IMR-90 (cell line): ENCODE measurements around the gene SPINT1. TPM values are rescaled to one million over a fixed set of nuclear protein-coding genes. Genes with fewer than 3 reads are reported as not detected.
A peak's percentile ranks its signal among the peaks of the same experiment; 100 is the strongest.

Experiments
- ATAC-seq: fragments of 200-7000 bp; cut with Tn5 transposase; 2 replicates; pipeline ENCODE4 v1.9.1; 2020; ENCODE audit warnings: low read depth, mild to moderate bottlenecking, moderate library complexity
- BruUV-seq: library from RNA; stranded (reverse); fragments of 400-500 nt; replicated peaks from 2 replicates; lab custom pipeline; 2021; lab: Mats Ljungman, UMichigan
- CTCF ChIA-PET: fragments of 300-600 bp; formaldehyde crosslinking; extraction: SDS; loops from one replicate; lab custom pipeline; 2021; ENCODE audit warnings: antibody characterized with exemption; lab: Yijun Ruan, JAX
- POLR2A ChIA-PET: fragments of 300-600 bp; sonication (Branson Sonifier 250); formaldehyde crosslinking; loops from one replicate; lab custom pipeline; 2022; ENCODE audit warnings: antibody characterized with exemption; ENCODE audit not compliant: unreplicated experiment; lab: Charles Lee
- DNase-seq: peaks from one replicate; pipeline ENCODE4 v3.0.0; 2013
- H2AFZ ChIP-seq: replicated peaks from 2 replicates; pipeline ENCODE3; 2013; ENCODE audit warnings: low read length, mild to moderate bottlenecking; ENCODE audit not compliant: poor library complexity
- H2AK5ac ChIP-seq: 2 replicates; pipeline ENCODE4 v1.6.1; 2013; ENCODE audit warnings: low read depth, low read length, inconsistent platforms
- H2AK9ac ChIP-seq: replicated peaks from 2 replicates; pipeline ENCODE3; 2013; ENCODE audit warnings: mild to moderate bottlenecking, low read depth, low read length, moderate library complexity; ENCODE audit not compliant: poor library complexity
- H2BK120ac ChIP-seq: 2 replicates; pipeline ENCODE4 v1.6.1; 2013; ENCODE audit warnings: low read depth, low read length, inconsistent platforms
- H2BK15ac ChIP-seq: 3 replicates; pipeline ENCODE4 v1.6.1; 2013; ENCODE audit warnings: low read depth, low read length, inconsistent platforms
- H2BK20ac ChIP-seq: 2 replicates; pipeline ENCODE4 v1.6.1; 2013; ENCODE audit warnings: low read depth, mild to moderate bottlenecking, inconsistent platforms, low read length, moderate library complexity
- H2BK5ac ChIP-seq: 2 replicates; pipeline ENCODE4 v1.6.1; 2013; ENCODE audit warnings: mild to moderate bottlenecking, low read depth, low read length, inconsistent platforms; ENCODE audit not compliant: poor library complexity, severe bottlenecking
- H3K14ac ChIP-seq: replicated peaks from 2 replicates; pipeline ENCODE4 v1.6.1; 2013; ENCODE audit warnings: low read depth, low read length, inconsistent platforms
- H3K18ac ChIP-seq: 2 replicates; pipeline ENCODE4 v1.6.1; 2013; ENCODE audit warnings: low read depth, low read length, control low read depth
- H3K23ac ChIP-seq: 2 replicates; pipeline ENCODE4 v1.6.1; 2013; ENCODE audit warnings: low read depth, low read length, inconsistent platforms
- H3K27ac ChIP-seq: 2 replicates; pipeline ENCODE4 v1.5.1; 2013; ENCODE audit warnings: mild to moderate bottlenecking, control low read depth, low read length; ENCODE audit not compliant: insufficient read depth
- H3K27me3 ChIP-seq: 2 replicates; pipeline ENCODE4 v1.6.1; 2013; ENCODE audit warnings: low read length; ENCODE audit not compliant: control insufficient read depth, insufficient read depth
- H3K36me3 ChIP-seq: 2 replicates; pipeline ENCODE4 v1.6.1; 2013; ENCODE audit warnings: low read length, mixed read lengths; ENCODE audit not compliant: control insufficient read depth, insufficient read depth
- H3K4ac ChIP-seq: 2 replicates; pipeline ENCODE4 v1.6.1; 2013; ENCODE audit warnings: low read depth, low read length, inconsistent platforms
- H3K4me1 ChIP-seq: 2 replicates; pipeline ENCODE4 v1.6.1; 2013; ENCODE audit warnings: low read length, mixed read lengths; ENCODE audit not compliant: control insufficient read depth, insufficient read depth
- H3K4me2 ChIP-seq: 2 replicates; pipeline ENCODE4 v1.6.1; 2013; ENCODE audit warnings: low read depth, mild to moderate bottlenecking, control low read depth, low read length, moderate library complexity
- H3K4me3 ChIP-seq: 2 replicates; pipeline ENCODE4 v1.5.1; 2013; ENCODE audit warnings: low read depth, mild to moderate bottlenecking, control low read depth, low read length, moderate library complexity; ENCODE audit not compliant: insufficient read depth
- H3K56ac ChIP-seq: 2 replicates; pipeline ENCODE4 v1.6.1; 2013; ENCODE audit warnings: low read length, inconsistent platforms; ENCODE audit not compliant: insufficient read depth; ENCODE audit errors: extremely low read depth
- H3K79me1 ChIP-seq, 2 experiments: 2 replicates each; pipeline ENCODE4 v1.6.1; 2013; ENCODE audit warnings: low read length in 2 of 2, inconsistent platforms in 1 of 2, low read depth in 1 of 2
- H3K9ac ChIP-seq: 2 replicates; pipeline ENCODE4 v1.6.1; 2013; ENCODE audit warnings: low read depth, low read length, control low read depth
- H3K9me1 ChIP-seq: 2 replicates; pipeline ENCODE4 v1.6.1; 2013; ENCODE audit warnings: low read length, inconsistent platforms; ENCODE audit not compliant: insufficient read depth
- H3K9me3 ChIP-seq: 2 replicates; pipeline ENCODE4 v1.6.1; 2013; ENCODE audit warnings: low read length; ENCODE audit not compliant: control insufficient read depth, insufficient read depth
- H4K20me1 ChIP-seq: 2 replicates; pipeline ENCODE4 v1.6.1; 2013; ENCODE audit warnings: low read length, inconsistent platforms; ENCODE audit not compliant: insufficient read depth
- H4K5ac ChIP-seq: 2 replicates; pipeline ENCODE4 v1.6.1; 2013; ENCODE audit warnings: mild to moderate bottlenecking, low read depth, low read length, control low read depth
- H4K8ac ChIP-seq, 2 experiments: 2 replicates each; pipeline ENCODE4 v1.6.1; 2013; ENCODE audit warnings: low read depth in 2 of 2, low read length in 2 of 2, control low read depth in 1 of 2, inconsistent platforms in 1 of 2
- H4K91ac ChIP-seq: 2 replicates; pipeline ENCODE4 v1.6.1; 2013; ENCODE audit warnings: low read depth, low read length, inconsistent platforms; ENCODE audit not compliant: insufficient read depth
- CHD1 ChIP-seq: IDR thresholded peaks from 2 replicates; pipeline ENCODE4 v1.6.1; 2012; ENCODE audit warnings: low read depth, low read length, improper control_type of control experiment
- CTCF ChIP-seq: conservative IDR thresholded peaks from 2 replicates; pipeline ENCODE4 v1.5.1; 2012; ENCODE audit warnings: mild to moderate bottlenecking, low read depth, low read length, improper control_type of control experiment
- ELK1 ChIP-seq: fragments of 150-350 bp; IDR thresholded peaks from 2 replicates; pipeline ENCODE4 v1.6.1; 2016; ENCODE audit warnings: low read depth, mild to moderate bottlenecking, low read length, moderate library complexity, borderline replicate concordance
- FOS ChIP-seq: fragments of 150-350 bp; IDR thresholded peaks from 2 replicates; pipeline ENCODE4 v1.6.1; 2016; ENCODE audit warnings: low read depth, low read length
- MAFK ChIP-seq: IDR thresholded peaks from 2 replicates; pipeline ENCODE4 v1.6.1; 2012; ENCODE audit warnings: low read depth, low read length, improper control_type of control experiment
- MAZ ChIP-seq: IDR thresholded peaks from 2 replicates; pipeline ENCODE4 v1.6.1; 2012; ENCODE audit warnings: low read depth, mild to moderate bottlenecking, low read length, improper control_type of control experiment, moderate library complexity, borderline replicate concordance
- MXI1 ChIP-seq: IDR thresholded peaks from 2 replicates; pipeline ENCODE4 v1.6.1; 2012; ENCODE audit warnings: low read depth, mild to moderate bottlenecking, low read length, moderate library complexity, borderline replicate concordance
- POLR2A ChIP-seq: IDR thresholded peaks from 2 replicates; pipeline ENCODE4 v1.6.1; 2012; ENCODE audit warnings: mild to moderate bottlenecking, low read depth, low read length
- RCOR1 ChIP-seq: IDR thresholded peaks from 2 replicates; pipeline ENCODE4 v1.6.1; 2012; ENCODE audit warnings: mild to moderate bottlenecking, low read length, improper control_type of control experiment; ENCODE audit not compliant: insufficient replicate concordance
- RFX5 ChIP-seq: IDR thresholded peaks from 2 replicates; pipeline ENCODE4 v1.8.0; 2012; ENCODE audit warnings: low read depth, mild to moderate bottlenecking, low read length, moderate library complexity
- SMC3 ChIP-seq: fragments of 150-350 bp; IDR thresholded peaks from 2 replicates; pipeline ENCODE4 v1.6.1; 2016; ENCODE audit warnings: low read depth, mild to moderate bottlenecking, antibody characterized with exemption, low read length, moderate library complexity
- USF2 ChIP-seq: fragments of 150-350 bp; IDR thresholded peaks from 2 replicates; pipeline ENCODE4 v1.6.1; 2017; ENCODE audit warnings: mild to moderate bottlenecking, antibody characterized with exemption, low read length, low read depth
- WGBS, 2 experiments: methylation state at CpG; one replicate each; pipeline versions ENCODE4 v1.1.5 to v1.1.7; 2013; ENCODE audit warnings: missing lambda C conversion rate in 2 of 2; ENCODE audit not compliant: insufficient read length in 1 of 2; ENCODE audit errors: extremely low coverage in 2 of 2; 5-methylcytosine and 5-hydroxymethylcytosine counted together
- dilution Hi-C: fragments of 300-500 bp; cut with HindIII; formaldehyde crosslinking; loops from one replicate; pipeline ENCODE4 v1.14.3; 2018; ENCODE audit warnings: low sequenced_read_pairs; ENCODE audit not compliant: unreplicated experiment
- in situ Hi-C: fragments of 300-500 bp; cut with MboI; formaldehyde crosslinking; loops from 3 replicates; pipeline ENCODE4 v1.14.3; 2019; ENCODE audit warnings: low sequenced_read_pairs, inconsistent platforms, mixed read lengths
- intact Hi-C: fragments of 100-400 bp; cut with micrococcal nuclease; formaldehyde crosslinking; loops from 2 replicates; pipeline ENCODE4 v1.10.0; 2022
- polyA plus RNA-seq, 3 experiments: library from polyadenylated mRNA; depleted of rRNA; stranded (reverse); fragments of >200 nt; gene quantifications; 2 replicates each; pipeline ENCODE4 v1.2.3, GENCODE V29; 2012; ENCODE audit warnings: low replicate concordance in 1 of 3
- total RNA-seq: library from RNA; depleted of rRNA; stranded (reverse); fragments of >200 nt; gene quantifications from 2 replicates; pipeline ENCODE4 v1.2.3, GENCODE V29; 2012

The SPINT1 gene
- total and polyA plus RNA-seq, 2 of the 4 experiments (the other 2 are of a cell fraction), result 0.90 to 2.1 TPM

GRCh38 chr15:40894681-40895448 lies 51.0 kb downstream of the SPINT1 start:
- peak; percentile 58 for ATAC-seq
- peak overlapping the region; percentile 50; the same call in 1 of the 2 replicates for H3K56ac ChIP-seq
- BruUV-seq, result no TSS peak
- TF ChIP-seq USF2, result peak; percentile 45; the same call in 1 of the 2 replicates
- TF ChIP-seq RFX5, result no peak
- no peak for TF ChIP-seq FOS
- TF ChIP-seq CTCF, result peak; percentile 63
- TF ChIP-seq CHD1, result no peak
- no peak for TF ChIP-seq MXI1
- TF ChIP-seq RCOR1, result no peak
- peak; percentile 72 for TF ChIP-seq MAZ
- TF ChIP-seq SMC3, result no peak
- no peak for TF ChIP-seq ELK1
- peak; percentile 49; the same call in 1 of the 2 replicates for TF ChIP-seq POLR2A
- no peak for TF ChIP-seq MAFK

More at GRCh38 chr15:40894681-40895448, 51.0 kb downstream of the SPINT1 start:
- H3K23ac ChIP-seq, result peak overlapping the region; percentile 43; the same call in 1 of the 2 replicates
- H3K4me1 ChIP-seq, result peaks cover 9% of the 10 kb centered on the region; the same call in 1 of the 2 replicates
- H4K5ac ChIP-seq, result peak overlapping the region; percentile 4; the same call in 1 of the 2 replicates
- H2AK5ac ChIP-seq, result peak overlapping the region; percentile 57; the same call in 1 of the 2 replicates
- peak overlapping the region; percentile 30 to 81; a peak in 3 of 4 replicates for H4K8ac ChIP-seq
- peak overlapping the region; percentile 85 for H3K4me2 ChIP-seq
- no peak overlapping the region for H2BK20ac ChIP-seq
- intact Hi-C loops, result loop anchor here (1.0 to 5.0 kb wide), 5 partner anchors 38 to 373 kb away; partner anchors contain the start of gene KNL1
- peak overlapping the region; percentile 78 for H3K9ac ChIP-seq
- H3K14ac ChIP-seq, result peak overlapping the region; percentile 64
- H4K20me1 ChIP-seq, result peaks cover 13% of the 10 kb centered on the region; the same call in 1 of the 2 replicates
- H3K9me3 ChIP-seq, result no peaks in the 10 kb centered on the region
- H3K27ac ChIP-seq, result peak overlapping the region; percentile 72
- POLR2A ChIA-PET, result interaction anchor here (0.6 kb wide), 1 partner anchor 1199 kb away, joined by 8 read pairs; no protein-coding TSS in a partner anchor
- H2BK120ac ChIP-seq, result no peak overlapping the region
- in situ Hi-C loops, result loop anchor here (5.0 kb wide), 1 partner anchor 38 kb away; no protein-coding TSS in a partner anchor
- H2BK5ac ChIP-seq, result peak overlapping the region; percentile 27
- peak overlapping the region; percentile 49 for H3K4ac ChIP-seq
- dilution Hi-C loops, result no loop called here
- H2AK9ac ChIP-seq, result peak overlapping the region; percentile 91
- H2BK15ac ChIP-seq, result no peak overlapping the region
- CTCF ChIA-PET, result interaction anchor here (0.5 to 2.8 kb wide), 26 partner anchors 8 to 422 kb away, joined by 3 to 44 read pairs (median 5); partner anchors contain the start of gene CCDC32
- H3K9me1 ChIP-seq, result 0 out of 2 replicates have a peak, but pooled peaks cover 3% of the 10 kb centered on the region
- WGBS, 2 experiments, result 0% methylated on average over 14 of the region's 33 CpGs; no CpG with 5 or more reads in 1 of the 2 experiments
- H3K4me3 ChIP-seq, result peak overlapping the region; percentile 84
- no peak overlapping the region for H3K18ac ChIP-seq
- DNase-seq, result peak; percentile 82
- peaks cover 20% of the 10 kb centered on the region for H3K36me3 ChIP-seq
- H2AFZ ChIP-seq, result peak overlapping the region; percentile 96
- H4K91ac ChIP-seq, result no peak overlapping the region; the same call in 1 of the 2 replicates
- H3K79me1 ChIP-seq, result peaks cover 14 to 30% of the 10 kb centered on the region in 2 experiments; a peak in 3 of 4 replicates
- H3K27me3 ChIP-seq, result no peaks in the 10 kb centered on the region; the same call in 1 of the 2 replicates
